ENCODE results near the gene PRKAG2. TPM values are rescaled to one million over a fixed set of nuclear protein-coding genes. Genes with fewer than 3 reads are reported as not detected.

The PRKAG2 gene
- total and polyA plus RNA-seq, 12 donors, result 3.8 to 17.3 (median 10.9) TPM

GRCh38 chr7:151851145-151851751, 25.7 kb downstream of the PRKAG2 start:
- H3K4me1 ChIP-seq (replicated peaks in 1 of 2), result no peaks in the 10 kb centered on the region
- H3K4me3 ChIP-seq, result no peak overlapping the region
- H3K27me3 ChIP-seq, result no peaks in the 10 kb centered on the region
- H3K9me3 ChIP-seq (replicated peaks in 1 of 3), result no peaks in the 10 kb centered on the region
- H3K36me3 ChIP-seq (replicated peaks in 1 of 2), result no peaks in the 10 kb centered on the region
- no peak for TF ChIP-seq CTCF (IDR thresholded peaks at IDR 0.05)
- DNase-seq, result peak in 4 of 7 donors; percentile 37 to 55 (median 48)
- peak overlapping the region in 2 of 5 donors; percentile 54 to 66 for H3K27ac ChIP-seq
- intact Hi-C loops (cut with DNase I), result no loop called here
- WGBS, 4 donors, result 72 to 85% (median 74%) methylated on average over 16 of the region's 16 CpGs

DNA sequence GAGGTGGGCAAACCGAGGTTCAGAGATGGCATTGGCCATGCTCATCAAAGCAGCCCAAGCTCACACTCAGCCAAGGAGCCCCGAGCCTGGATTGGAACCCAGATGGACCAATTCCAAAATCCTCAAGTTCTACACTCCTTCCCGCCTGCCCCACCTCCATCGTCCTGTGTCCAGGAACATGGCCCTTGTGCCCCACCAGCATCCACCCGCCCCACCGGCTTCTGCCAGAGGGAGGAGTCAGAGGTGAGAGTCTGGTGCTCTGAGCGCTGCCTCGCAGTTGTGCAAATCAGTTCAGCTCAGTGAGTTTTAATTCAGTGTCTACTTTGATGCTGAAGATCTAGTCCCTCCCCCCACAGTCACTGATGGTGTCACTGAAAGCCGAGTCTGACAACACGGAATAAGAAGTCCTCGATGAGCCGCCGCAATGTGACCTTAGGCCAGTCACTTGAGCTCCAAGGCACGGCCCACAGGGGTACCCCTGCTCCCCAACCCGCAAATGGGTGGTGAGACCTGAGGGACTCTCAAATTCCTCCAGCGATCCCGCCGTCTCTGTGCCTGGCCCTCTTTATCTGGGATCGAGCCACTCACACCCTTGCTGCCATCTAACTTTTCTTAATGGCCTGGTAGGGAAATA, 26.3 kb downstream of the PRKAG2 start:
- Histone ChIP-seq H3K27ac (peak overlapping the region in 2 of 5 donors; percentile 54 to 66), H3K9me3 (replicated peaks in 1 of 3) (no peaks in the 10 kb centered on the region), H3K27me3 (no peaks in the 10 kb centered on the region), H3K4me1 (replicated peaks in 1 of 2) (no peaks in the 10 kb centered on the region), H3K36me3 (replicated peaks in 1 of 2) (no peaks in the 10 kb centered on the region), H3K4me3 (no peak overlapping the region)
- 77 to 85% (median 84%) methylated on average over 13 to 19 of the region's 19 CpGs for WGBS, 4 donors
- no peak for DNase-seq
- intact Hi-C loops (cut with DNase I), result no loop called here
- TF ChIP-seq POLR2A (IDR thresholded peaks at IDR 0.05), result no peak
- TF ChIP-seq CTCF (IDR thresholded peaks at IDR 0.05), result no peak

DNA sequence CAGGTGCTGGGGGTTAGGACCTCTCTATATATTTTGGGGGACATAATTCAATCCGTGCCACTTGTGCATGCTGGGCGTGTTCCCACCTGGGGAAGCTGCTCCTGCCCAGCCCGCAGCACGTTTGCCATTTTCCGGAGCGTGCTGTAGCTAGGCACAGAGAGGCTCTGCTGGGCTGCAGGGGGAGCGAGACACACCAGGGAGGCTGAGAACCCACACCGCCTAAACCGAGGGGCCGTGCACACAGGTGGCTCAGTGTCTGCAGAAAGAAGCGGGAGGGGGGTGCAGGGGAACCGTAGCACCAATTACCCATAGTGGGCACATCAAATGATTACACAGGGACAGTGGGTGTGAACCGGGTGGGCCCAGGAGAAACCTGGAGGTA, 27.0 kb downstream of the PRKAG2 start:
- no peak for DNase-seq
- 88 to 95% (median 92%) methylated on average over 10 to 13 of the region's 13 CpGs for WGBS, 4 donors
- Histone ChIP-seq H3K9me3 (replicated peaks in 1 of 3) (no peaks in the 10 kb centered on the region), H3K4me1 (replicated peaks in 1 of 2) (no peaks in the 10 kb centered on the region), H3K27me3 (no peaks in the 10 kb centered on the region), H3K4me3 (no peak overlapping the region), H3K27ac (no peak overlapping the region), H3K36me3 (replicated peaks in 1 of 2) (no peaks in the 10 kb centered on the region)
- intact Hi-C loops (cut with DNase I), result no loop called here
- no peak for TF ChIP-seq CTCF (IDR thresholded peaks at IDR 0.05)
- no peak for TF ChIP-seq POLR2A (IDR thresholded peaks at IDR 0.05)

DNA sequence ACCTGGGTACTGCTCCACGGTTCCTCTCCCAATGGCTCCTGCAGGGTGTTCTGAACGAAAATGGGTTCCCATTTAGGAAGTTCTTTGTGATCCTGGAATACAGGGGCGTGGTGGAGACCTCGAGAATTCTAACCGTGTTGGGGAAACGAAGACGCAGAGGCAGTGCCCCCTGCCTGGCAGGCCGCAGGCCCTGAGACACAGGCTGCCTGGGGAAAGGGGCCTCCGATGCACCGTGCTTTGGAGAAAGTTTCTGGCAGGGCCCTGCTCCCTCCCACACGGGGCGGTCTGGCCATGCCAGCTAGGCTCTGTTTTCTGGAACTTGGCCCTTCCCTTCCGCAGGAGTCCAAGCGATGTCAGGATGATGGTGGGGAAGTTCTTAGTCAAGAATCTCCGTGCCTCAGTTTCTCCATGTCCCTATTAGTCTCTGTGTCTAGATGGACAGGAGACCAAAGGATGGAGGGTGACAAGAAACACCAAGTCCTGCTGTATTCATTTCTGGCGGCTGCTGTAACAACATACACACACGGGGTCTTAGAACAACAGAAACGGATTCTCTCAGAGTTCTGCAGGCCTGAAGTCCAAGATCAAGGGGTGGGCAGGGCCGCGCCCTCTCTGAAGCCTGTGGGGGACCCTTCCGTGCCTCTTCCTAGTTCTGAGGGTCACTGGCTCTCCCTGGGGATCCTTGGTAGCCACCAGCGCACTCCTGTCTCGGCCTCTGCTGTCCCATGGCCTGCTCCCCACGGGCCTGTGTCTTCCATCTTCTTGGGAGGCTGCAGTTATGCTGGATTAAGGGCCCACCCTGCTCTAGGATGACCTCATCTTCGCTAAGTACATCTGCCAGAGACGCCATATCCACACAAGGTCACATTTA, 27.7 kb downstream of the PRKAG2 start:
- H3K27ac ChIP-seq, result no peak overlapping the region
- H3K4me1 ChIP-seq (replicated peaks in 1 of 2), result no peaks in the 10 kb centered on the region
- no peaks in the 10 kb centered on the region for H3K9me3 ChIP-seq (replicated peaks in 1 of 3)
- 89 to 94% (median 91%) methylated on average over 25 to 26 of the region's 26 CpGs for WGBS, 4 donors
- no peaks in the 10 kb centered on the region for H3K27me3 ChIP-seq
- no peaks in the 10 kb centered on the region for H3K36me3 ChIP-seq (replicated peaks in 1 of 2)
- no peak for TF ChIP-seq CTCF (IDR thresholded peaks at IDR 0.05)
- no peak for TF ChIP-seq POLR2A (IDR thresholded peaks at IDR 0.05)
- intact Hi-C loops (cut with DNase I), result no loop called here
- no peak for DNase-seq
- H3K4me3 ChIP-seq, result no peak overlapping the region
